ENCODE data around the gene SHC3. TPM values are rescaled to one million over a fixed set of nuclear protein-coding genes. Genes with fewer than 3 reads are reported as not detected.

SHC3 gene
- total RNA-seq, 1 donor from 2014 or later: 0.05 TPM

- no peak for DNase-seq (ENCODE audit: low read depth)
These were observed 189.6 kb downstream of the SHC3 start for GRCh38 chr9:88988796-88989641.

GRCh38 chr9:88987661-88988060 lies 191.0 kb downstream of the SHC3 start:
- no peak for DNase-seq (ENCODE audit: low read depth)

- no peak for DNase-seq (ENCODE audit: low read depth)
These were observed 191.8 kb downstream of the SHC3 start for GRCh38 chr9:88986776-88987175.

GRCh38 chr9:88985616-88986015 lies 193.0 kb downstream of the SHC3 start:
- DNase-seq (ENCODE audit: low read depth): no peak

- DNase-seq (ENCODE audit: low read depth): no peak
These were observed 194.1 kb downstream of the SHC3 start for GRCh38 chr9:88984543-88984883.

- no peak for DNase-seq (ENCODE audit: low read depth)
These were observed 194.6 kb downstream of the SHC3 start for GRCh38 chr9:88983865-88984542.

- DNase-seq (ENCODE audit: low read depth): peak; percentile 42
These were observed 197.8 kb downstream of the SHC3 start for GRCh38 chr9:88980740-88981203.

GRCh38 chr9:88979791-88980190 lies 198.8 kb downstream of the SHC3 start:
- no peak for DNase-seq (ENCODE audit: low read depth)

- DNase-seq (ENCODE audit: low read depth): no peak
These were observed 199.6 kb downstream of the SHC3 start for GRCh38 chr9:88979021-88979420.

- no peak for DNase-seq (ENCODE audit: low read depth)
These were observed 200.6 kb downstream of the SHC3 start for GRCh38 chr9:88978034-88978433.

GRCh38 chr9:88976890-88977257 lies 201.7 kb downstream of the SHC3 start:
- no peak for DNase-seq (ENCODE audit: low read depth)

GRCh38 chr9:88975966-88976889 lies 202.4 kb downstream of the SHC3 start:
- no peak for DNase-seq (ENCODE audit: low read depth)

- DNase-seq (ENCODE audit: low read depth): no peak
These were observed 204.0 kb downstream of the SHC3 start for GRCh38 chr9:88974641-88975040.

- no peak for DNase-seq (ENCODE audit: low read depth)
These were observed 205.2 kb downstream of the SHC3 start for GRCh38 chr9:88973281-88974045.

GRCh38 chr9:88972401-88972800 lies 206.2 kb downstream of the SHC3 start:
- DNase-seq (ENCODE audit: low read depth): no peak

- no peak for DNase-seq (ENCODE audit: low read depth)
These were observed 207.3 kb downstream of the SHC3 start for GRCh38 chr9:88971131-88971960.

GRCh38 chr9:88969646-88970373 lies 208.8 kb downstream of the SHC3 start:
- no peak for DNase-seq (ENCODE audit: low read depth)

- DNase-seq (ENCODE audit: low read depth): no peak
These were observed 209.8 kb downstream of the SHC3 start for GRCh38 chr9:88968799-88969198.

All from myocyte (in vitro differentiated cells).